SK-N-MC (cell line): ENCODE data around the gene SEPTIN1.

Source experiments
- EZH2 ChIP-seq: fragments of 200-600 bp; sonication (generic); IDR thresholded peaks from one replicate; pipeline ENCODE4 v1.6.1; 2017; ENCODE audit warnings: antibody characterized with exemption
- FOXP2 ChIP-seq: optimal IDR thresholded peaks from 2 replicates; pipeline ENCODE3; 2011; ENCODE audit warnings: mild to moderate bottlenecking, moderate library complexity; ENCODE audit not compliant: insufficient read depth; ENCODE audit errors: extremely low read length, control extremely low read depth
- POLR2AphosphoS5 ChIP-seq: IDR thresholded peaks from 2 replicates; pipeline ENCODE4 v1.6.1; 2012; ENCODE audit warnings: mild to moderate bottlenecking, low read depth, low read length, borderline replicate concordance

DNA sequence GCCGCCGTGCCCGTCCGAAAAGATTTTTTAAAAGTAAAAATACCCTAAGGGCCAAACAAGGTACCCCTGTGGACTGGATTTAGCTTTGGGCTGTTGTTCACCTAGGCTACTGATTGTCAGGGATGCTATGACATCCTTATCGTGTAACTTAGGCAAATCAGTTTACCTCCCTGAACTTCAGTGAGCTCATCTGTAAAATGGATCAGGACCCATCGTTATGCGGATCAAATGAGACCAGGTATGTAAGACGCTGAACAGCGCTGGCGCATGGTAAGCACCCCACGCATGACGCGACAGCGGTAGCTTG is 24.4 kb upstream of the SEPTIN1 start:
- TF ChIP-seq EZH2: no peak
- no peak for TF ChIP-seq FOXP2
- TF ChIP-seq POLR2AphosphoS5: no peak
